Measurements from ENCODE around the gene COL7A1.

COL7A1 gene

GRCh38 chr3:48601622-48601994 lies 6.5 kb upstream of the COL7A1 start:
- TF ChIP-seq CTCF (conservative IDR thresholded peaks at IDR 0.05; ENCODE audit: low read length) = no peak
- H3K4me3 ChIP-seq (ENCODE audit: low read length) = no peak overlapping the region
- no peak for DNase-seq (ENCODE audit: low read depth)

GRCh38 chr3:48600711-48601621 lies 5.8 kb upstream of the COL7A1 start:
- H3K4me3 ChIP-seq (ENCODE audit: low read length) = no peak overlapping the region
- no peak for TF ChIP-seq CTCF (conservative IDR thresholded peaks at IDR 0.05; ENCODE audit: low read length)
- no peak for DNase-seq (ENCODE audit: low read depth)

GRCh38 chr3:48599509-48600285 lies 4.6 kb upstream of the COL7A1 start:
- no peak overlapping the region for H3K4me3 ChIP-seq (ENCODE audit: low read length)
- no peak for TF ChIP-seq CTCF (conservative IDR thresholded peaks at IDR 0.05; ENCODE audit: low read length)
- no peak for DNase-seq (ENCODE audit: low read depth)

DNA sequence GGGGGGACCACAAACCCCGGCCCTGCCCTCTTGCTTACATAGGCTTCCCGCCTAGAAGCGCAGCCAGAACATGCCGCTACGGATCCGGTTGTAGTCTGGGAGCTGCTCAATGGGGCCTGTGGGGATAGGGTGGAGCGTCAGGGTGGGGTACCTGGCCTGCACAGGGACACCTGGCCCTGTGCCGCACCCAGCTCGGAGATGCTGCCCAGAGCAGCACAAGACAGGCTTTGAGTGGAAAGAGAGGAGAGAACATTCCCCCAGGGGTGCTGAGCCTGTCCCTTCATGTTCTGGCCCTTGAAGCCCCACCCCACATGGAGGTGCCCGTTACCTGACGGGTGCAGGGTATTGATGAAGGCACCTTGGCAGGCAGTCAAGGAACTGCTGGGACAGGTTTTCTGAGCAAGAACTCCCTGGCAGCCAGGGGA lies 4.0 kb upstream of the COL7A1 start:
- TF ChIP-seq CTCF (conservative IDR thresholded peaks at IDR 0.05; ENCODE audit: low read length) = no peak
- peak overlapping the region; percentile 26 for H3K4me3 ChIP-seq (ENCODE audit: low read length)
- no peak for DNase-seq (ENCODE audit: low read depth)

DNA sequence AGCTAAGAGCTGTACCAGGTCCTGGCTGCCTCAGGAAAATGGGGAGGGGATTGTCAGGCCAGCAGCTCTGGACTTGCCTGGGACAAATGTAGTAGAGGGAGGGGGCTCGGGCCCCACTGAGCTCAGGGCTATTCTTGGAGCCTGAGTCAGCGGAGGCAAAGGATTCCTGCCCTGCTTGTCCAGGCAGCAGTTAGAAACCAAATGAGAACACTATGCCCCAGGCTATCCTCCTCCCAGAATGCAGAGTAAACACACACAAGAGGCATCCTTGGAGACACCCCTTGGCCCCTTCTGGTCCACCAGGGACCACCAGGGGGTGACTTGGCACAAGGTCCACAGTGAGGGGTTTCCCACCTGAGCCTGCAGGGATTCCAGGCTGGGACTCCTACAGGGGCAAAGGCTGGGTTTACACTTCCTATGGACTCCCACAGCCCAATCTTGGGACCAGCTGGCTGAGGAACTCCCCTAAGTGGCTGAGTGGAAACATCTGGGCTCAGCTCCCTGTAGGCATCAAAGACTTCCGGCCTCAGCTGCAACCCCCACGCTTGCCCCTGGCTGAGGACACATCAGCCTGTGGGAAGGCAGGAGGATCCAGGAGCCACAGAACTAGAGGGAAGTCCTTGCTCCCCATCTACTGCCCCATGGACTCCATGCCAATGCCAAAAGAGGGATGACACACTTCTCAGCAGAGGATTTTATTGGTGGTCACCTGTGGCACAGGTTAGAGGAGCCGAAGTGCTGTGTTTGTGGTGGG lies 3.4 kb upstream of the COL7A1 start:
- H3K4me3 ChIP-seq (ENCODE audit: low read length) = peak overlapping the region; percentile 31
- peak; percentile 94 for DNase-seq (ENCODE audit: low read depth)
- no peak for TF ChIP-seq CTCF (conservative IDR thresholded peaks at IDR 0.05; ENCODE audit: low read length)

DNA sequence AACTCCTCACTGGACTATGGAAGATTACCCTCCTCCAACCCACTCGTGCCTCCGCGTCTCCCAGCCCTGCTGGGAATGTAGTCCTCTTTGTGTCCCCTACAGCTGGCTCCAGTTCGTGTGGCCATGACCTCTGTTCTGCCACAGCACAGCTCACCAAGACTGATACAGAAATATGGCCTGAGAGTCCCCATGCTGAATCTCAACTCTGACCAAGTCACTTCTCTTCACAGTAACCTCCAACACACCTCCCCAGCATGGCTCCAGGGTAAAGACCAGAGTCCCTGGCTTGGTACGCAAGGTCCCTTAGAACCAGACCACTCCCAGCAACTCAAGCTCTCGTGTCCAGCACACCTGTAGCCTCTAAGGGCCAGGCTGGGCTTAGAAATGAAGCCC lies 2.3 kb upstream of the COL7A1 start:
- no peak for DNase-seq (ENCODE audit: low read depth)
- no peak for TF ChIP-seq CTCF (conservative IDR thresholded peaks at IDR 0.05; ENCODE audit: low read length)

More for the DNA sequence above, 2.3 kb upstream of the COL7A1 start:
- H3K4me3 ChIP-seq (ENCODE audit: low read length) = no peak overlapping the region
